HG02852 (cell line): ENCODE data around the gene OPHN1.
"Not testable (repeated sequence)": the region's sequence is repeated elsewhere in the genome, so short reads cannot be mapped to it uniquely, and the experiment has no call there.

ENCODE experiments used
- ATAC-seq: cut with Tn5 transposase; IDR thresholded peaks from one replicate; pipeline ENCODE4 v1.9.1; 2021; ENCODE audit warnings: mild to moderate bottlenecking, moderate library complexity; ENCODE audit not compliant: unreplicated experiment

Gene OPHN1

DNA sequence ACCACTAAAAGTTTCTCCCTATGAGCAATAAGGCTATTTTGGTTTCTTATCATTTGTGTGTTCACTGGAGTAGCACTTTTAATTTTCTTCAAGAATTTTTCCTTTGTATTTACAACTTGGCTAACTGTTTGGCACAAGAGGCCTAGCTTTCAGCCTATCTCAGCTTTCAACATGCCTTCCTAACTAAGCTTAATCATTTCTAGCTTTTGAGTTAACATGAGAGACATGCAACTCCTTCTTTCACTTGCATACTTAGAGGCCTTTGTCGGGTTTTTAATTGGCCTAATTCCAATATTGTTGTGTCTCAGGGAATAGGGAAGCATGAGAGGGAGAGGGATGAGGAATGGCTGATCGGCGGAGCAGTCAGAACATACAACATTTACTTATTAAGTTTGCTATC, 349.8 kb downstream of the OPHN1 start:
- ATAC-seq, result no peak

DNA sequence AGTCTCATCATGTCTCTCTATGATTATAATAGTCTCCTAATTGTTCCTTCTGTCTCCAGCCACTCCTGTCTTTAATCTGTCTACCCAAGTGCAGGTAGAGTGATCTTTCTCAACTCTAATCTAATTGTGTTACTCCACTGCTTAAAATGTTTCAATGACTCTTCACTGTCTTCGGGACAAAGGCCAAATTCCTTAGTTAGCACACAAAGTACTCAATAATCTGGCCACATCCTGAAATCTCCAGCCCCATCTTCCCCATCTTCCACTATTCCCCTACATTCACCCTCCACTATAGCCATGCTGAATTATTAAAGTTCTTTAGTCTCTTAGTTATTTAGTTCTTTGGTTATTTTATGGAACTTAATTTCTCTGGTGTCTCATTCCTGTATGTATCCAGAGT, 353.3 kb downstream of the OPHN1 start:
- ATAC-seq, result no peak

DNA sequence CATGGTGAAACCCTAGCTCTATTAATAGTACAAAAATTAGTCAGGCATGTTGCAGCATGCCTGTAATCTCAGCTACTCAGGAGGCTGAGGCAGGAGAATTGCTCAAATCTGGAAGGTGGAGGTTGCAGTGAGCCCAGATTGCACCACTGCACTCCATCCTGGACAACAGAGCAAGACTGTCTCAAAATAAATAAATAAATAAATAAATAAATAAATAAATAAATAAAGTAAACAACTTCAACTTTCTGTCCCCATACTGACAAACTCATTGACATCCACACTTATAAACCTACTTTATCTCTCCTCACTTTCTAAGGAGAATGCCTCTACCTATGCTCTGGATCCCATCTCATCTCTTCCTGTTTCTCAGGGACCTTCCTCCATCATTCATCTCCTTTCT, 354.5 kb downstream of the OPHN1 start:
- ATAC-seq, result not testable (repeated sequence)

DNA sequence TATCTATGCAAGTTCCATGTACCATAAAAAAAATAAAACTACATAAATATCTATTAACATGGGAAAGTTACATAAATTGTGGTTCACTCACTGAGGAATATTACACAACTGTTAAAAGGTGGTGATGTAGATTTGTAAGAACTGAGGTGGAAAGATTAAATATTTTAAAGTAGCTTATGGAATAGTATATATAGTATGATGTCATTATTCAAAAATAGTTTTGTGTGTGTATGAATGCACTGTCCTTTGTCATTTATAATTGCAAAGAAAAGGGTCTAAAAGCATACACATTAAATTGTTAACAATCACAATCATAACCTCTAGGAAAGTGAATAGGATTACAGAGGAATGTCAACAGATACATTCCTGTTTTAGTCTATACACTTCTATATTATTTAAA, 355.9 kb downstream of the OPHN1 start:
- no peak for ATAC-seq

DNA sequence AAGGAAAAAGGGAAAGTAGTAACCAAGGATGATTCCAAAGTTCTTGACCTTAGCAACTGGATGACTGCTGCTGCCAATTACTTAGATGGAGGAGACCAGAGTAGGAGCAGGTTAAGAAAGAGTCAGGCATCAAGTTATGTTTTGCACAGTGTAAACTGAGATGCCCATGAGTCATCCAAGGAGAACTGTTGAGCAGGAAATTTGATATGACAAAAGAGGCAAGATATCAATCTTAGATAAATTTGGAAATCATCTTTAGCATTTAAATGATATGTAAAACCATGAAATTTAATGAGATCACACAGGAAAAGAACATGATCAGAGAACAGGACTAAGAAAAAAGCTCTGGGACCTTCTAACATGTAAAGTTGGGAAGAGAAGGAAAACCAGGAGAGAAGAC, 361.3 kb downstream of the OPHN1 start:
- no peak for ATAC-seq

DNA sequence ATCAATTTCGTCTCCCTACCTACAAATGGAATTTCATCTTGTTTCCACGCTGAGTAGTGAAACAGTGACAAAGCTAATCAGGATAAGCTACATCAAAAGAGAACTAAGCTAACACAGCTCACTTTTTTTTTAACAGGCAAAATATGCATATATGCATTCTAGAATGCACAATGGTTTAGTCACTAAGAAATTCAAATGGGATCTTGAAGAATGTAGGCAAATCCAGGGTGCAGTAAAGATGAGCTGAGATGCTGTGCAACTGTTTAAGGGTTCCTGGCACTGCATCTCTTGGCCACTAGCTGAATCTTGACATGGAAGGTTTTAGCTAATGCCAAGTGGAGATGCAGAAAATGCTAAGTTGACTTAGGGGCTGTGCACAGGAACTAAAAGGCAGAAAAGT, 363.2 kb downstream of the OPHN1 start:
- not testable (repeated sequence) for ATAC-seq

DNA sequence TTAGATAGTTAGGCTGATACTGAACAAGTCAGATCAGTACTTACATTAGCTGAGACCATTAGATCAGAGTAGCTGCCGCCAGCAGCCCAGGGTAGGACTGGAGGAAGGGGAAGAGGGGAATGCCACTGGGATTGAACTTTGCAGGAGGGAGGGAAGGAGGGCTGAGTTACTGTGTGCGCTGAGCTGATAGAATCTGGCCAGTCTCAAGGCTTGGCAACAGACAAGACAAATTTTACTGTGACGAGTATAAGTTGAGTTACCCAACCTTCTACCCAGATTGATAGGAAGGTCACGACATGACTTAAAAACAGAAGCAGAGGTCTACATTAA, 372.1 kb downstream of the OPHN1 start:
- no peak for ATAC-seq

DNA sequence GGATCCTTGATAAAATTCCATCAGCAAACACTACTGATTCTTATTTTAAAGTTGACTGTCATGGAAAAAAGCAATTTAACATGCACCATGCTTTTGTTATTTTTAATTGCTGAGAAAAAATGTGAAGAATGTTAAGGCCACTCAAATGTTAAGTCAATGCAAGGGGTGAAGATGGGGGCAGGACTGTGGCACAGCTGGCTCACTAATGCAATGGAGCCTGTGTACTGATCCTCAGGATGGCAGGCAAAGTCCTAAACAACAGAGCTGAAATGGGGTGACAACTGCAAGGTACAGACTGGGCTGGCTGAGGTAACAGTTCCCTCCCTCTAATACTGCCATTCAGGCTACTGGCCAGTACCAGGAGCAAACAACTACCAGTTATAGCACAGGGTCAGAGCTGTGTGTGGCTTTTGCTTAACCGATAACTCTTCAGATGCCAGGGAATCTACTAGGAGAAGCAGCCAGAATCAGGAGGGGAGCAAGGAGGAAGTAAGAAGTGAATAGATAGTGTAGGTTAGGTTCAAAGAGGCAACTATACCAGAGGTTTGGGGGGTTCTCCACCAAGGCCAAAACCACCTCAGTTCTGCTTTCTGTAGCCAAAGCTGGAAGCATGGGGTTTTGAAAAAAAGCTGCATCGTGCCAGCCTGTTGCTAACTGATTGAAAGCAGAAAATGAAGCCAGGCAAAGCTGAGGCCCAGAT, 372.6 kb downstream of the OPHN1 start:
- no peak for ATAC-seq

DNA sequence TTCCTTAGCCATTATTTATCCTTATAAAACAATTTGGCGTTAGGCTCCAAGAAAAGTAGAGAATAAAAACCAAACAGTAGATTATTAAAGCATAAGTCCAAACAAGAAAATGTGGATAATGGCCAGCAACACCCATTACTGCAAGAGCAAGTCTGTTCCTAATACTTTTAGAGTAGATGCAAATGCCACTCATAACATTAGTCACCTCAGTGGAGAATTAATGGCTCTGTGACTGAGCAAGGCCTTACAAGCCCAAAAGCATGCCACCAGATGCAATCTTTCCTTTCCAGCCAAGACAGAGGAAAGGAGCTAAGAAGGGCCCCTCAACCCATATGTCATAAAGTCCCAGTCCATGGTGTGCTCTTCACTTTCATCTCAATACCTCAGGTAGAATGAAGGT, 373.8 kb downstream of the OPHN1 start:
- no peak for ATAC-seq

DNA sequence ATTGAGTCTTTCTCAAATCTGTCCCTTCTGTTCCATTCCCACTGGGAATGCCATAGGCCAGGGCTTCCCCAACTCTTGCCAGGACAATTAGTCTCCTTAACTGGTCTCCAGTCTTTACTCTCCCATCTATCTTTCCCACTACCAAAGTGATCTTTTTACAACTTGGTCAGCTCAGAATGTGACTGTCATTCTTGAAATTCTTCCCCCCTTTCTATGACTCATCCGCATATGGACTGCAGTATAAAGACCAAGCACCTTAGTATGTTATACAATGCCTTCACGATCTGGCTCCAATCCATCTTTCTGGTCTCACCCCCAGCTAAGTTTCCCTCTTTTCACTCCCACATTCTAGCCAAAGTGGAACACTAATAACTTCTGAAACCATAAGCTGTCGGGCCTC, 383.8 kb downstream of the OPHN1 start:
- ATAC-seq, result no peak

DNA sequence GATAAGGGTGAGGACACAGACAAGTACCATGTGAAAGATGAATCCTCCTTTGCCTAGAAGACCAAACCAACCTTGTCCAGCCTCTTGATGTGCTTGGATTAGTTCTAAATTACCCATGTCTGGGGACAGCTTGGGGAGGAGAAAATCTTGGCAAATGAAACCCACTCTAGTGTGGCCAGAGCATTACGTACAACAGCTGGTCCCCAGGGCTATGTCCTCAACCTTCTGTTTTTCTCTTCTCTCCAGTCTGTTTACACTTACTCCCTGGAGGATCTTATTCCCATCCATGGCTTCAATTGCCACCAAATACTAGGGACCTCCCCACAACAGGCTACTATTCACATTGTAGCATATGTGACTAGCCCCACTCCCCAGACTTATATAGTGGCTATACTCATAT, 384.5 kb downstream of the OPHN1 start:
- ATAC-seq, result no peak

DNA sequence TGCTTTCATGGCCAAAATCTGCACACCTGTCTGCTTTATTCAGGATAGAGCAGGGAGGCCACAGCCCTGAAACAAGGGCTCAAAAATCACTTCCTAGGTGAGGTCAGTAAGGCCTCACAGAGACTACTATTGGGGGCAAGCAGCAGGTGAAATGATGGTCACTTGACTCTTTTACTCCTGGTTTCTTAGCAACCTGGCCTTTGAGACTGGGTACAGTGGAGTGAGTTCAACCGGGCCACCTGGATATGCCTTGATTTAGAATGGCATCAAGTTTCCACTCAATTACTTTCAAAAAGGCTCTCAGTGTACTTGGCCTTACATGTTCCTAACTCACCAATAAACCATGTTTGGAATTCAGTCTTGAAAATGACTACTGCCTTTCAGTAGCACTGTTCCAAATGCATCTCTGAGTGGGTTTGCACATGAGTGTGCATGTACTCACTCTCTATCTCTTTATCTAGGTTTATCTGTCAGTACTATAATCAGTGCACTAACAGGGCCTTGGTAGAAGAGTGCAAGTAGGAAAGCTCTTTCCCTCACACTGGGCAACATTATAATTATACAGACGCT, 388.2 kb downstream of the OPHN1 start:
- ATAC-seq, result no peak

DNA sequence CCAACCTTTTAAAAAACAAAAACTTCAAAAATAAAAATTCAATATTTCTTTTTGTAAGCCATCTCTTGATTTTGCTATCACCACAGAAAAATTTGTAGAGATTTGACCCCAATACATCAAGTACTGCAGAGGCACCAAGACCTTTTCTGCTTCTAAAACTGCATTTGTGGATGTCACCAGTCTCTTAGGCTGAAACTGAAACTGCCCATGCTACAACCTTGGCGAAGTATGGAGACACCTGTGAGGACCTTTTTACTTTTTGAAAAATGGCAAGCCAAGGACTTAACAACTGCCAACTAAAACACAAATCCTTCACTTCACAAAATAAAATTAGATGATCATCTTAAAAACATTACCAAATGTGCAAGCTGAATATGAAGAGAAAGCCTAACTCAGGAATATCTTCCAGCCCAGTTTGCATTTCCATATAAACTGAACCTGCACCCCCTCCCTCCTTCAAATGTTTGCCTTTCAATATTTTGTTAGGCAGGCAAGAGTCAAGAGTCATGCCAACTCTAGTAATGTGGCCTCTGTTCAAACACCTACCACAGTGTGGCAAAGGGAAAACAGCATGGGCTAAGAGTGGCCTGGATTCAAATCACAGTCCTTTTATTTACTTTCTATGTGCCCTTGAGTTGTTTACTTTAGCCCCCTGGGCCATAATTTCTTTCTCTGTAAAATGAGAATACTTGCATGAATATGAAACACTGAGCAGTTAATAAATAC, 389.4 kb downstream of the OPHN1 start:
- no peak for ATAC-seq

DNA sequence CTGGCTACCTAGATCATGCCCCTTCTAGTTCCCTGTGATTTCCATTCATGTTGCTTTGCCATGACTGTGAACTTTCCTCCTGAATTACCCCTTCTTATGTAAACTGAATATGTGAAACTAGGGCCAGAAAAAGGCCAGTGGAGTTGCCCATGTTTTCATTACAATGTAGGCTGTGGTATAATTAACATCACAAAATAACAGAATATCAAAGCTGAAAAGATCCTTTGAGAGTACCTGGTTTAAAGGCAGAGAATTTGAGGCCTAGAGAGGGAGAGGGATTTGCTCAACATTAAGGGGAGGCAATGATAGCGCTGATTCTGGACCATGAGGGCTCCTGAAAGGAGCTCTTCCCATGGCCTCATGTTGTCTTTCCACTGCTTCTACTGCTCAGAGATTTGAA, 392.2 kb downstream of the OPHN1 start:
- no peak for ATAC-seq

DNA sequence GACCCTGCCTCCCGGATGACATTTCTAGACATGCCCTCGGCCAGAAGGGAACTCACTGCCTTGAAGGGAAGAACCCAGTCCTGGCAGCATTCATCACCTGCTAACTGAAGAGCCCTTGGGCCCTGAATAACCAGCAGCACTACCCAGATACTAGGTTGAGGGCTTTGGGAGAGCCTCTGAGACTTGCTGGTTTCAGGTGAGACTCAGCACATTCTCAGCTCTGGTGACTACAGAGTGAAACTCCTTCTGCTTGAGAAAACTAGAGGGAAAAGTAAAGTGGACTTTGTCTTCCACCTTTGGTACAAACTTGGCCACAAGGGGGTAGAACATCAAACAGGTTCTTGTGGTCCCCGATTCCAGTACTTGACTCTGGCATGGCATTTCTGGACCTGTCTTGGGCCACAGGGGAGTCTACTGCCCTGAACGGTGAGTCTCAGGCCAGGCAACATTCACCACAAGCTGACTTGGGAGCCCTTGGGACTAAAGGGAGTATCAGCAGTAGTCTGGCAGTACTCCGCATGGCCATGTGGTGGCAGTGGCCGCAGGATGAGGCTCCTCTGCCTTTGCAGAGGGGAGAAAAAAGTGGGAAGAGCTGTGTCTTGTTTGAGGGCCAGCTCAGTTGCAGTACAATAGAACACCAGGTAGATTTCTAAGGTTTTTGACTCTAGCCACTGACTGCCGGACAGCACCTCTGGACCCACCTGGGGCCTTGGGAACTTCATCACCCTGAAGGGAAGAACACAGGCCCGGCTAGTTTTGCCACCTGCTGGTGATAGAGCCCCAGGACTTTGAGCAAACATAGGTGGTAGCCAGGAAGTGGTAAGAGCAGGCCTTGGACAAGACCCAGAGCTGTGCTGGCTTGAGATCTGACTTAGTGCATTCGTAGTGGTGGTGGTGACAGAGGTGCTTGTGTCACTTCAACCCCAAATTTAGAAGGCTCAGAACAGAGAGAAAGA, 414.8 kb downstream of the OPHN1 start:
- no peak for ATAC-seq

DNA sequence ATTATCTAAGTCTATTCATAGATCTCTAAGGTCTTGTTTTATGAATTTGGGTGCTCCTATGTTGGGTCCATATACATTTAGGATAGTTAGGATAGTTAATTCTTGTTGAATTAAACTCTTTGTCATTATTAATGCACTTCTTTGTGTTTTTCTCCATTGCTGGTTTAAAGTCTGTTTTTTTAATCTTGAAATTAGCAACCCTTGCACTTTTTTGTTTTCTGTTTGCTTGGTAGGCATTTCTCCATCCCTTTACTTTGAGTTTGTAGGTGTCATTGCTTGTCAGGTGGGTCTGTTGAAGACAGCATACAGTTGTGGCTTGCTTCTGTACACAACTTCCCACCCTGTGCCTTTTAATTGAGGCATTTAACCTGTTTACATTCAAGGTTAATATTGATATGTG, 434.8 kb downstream of the OPHN1 start:
- no peak for ATAC-seq
